HG03196 (cell line): ENCODE measurements around the gene DLGAP1.
A peak's percentile ranks its signal among the peaks of the same experiment; 100 is the strongest.

Source experiments
- ATAC-seq: cut with Tn5 transposase; IDR thresholded peaks from one replicate; pipeline ENCODE4 v1.9.1; 2021; ENCODE audit not compliant: unreplicated experiment

Gene DLGAP1

GRCh38 chr18:3794537-3795348, 660.4 kb downstream of the DLGAP1 start:
- no peak for ATAC-seq

- ATAC-seq: no peak
Observed at GRCh38 chr18:3793545-3793944, 661.6 kb downstream of the DLGAP1 start.

GRCh38 chr18:3793111-3793510, 662.0 kb downstream of the DLGAP1 start:
- no peak for ATAC-seq

- ATAC-seq: no peak
Observed at GRCh38 chr18:3792711-3793110, 662.4 kb downstream of the DLGAP1 start.

GRCh38 chr18:3791238-3791637, 663.9 kb downstream of the DLGAP1 start:
- no peak for ATAC-seq

GRCh38 chr18:3790703-3791102, 664.4 kb downstream of the DLGAP1 start:
- ATAC-seq: no peak

- no peak for ATAC-seq
Observed at GRCh38 chr18:3789525-3789924, 665.6 kb downstream of the DLGAP1 start.

- no peak for ATAC-seq
Observed at GRCh38 chr18:3784949-3785348, 670.2 kb downstream of the DLGAP1 start.

- ATAC-seq: no peak
Observed at GRCh38 chr18:3782901-3783300, 672.2 kb downstream of the DLGAP1 start.

- ATAC-seq: no peak
Observed at GRCh38 chr18:3777719-3778118, 677.4 kb downstream of the DLGAP1 start.

- no peak for ATAC-seq
Observed at GRCh38 chr18:3777122-3777521, 678.0 kb downstream of the DLGAP1 start.

- ATAC-seq: no peak
Observed at GRCh38 chr18:3775996-3776395, 679.1 kb downstream of the DLGAP1 start.

- ATAC-seq: no peak
Observed at GRCh38 chr18:3773303-3773702, 681.8 kb downstream of the DLGAP1 start.

GRCh38 chr18:3771121-3771971, 683.8 kb downstream of the DLGAP1 start:
- ATAC-seq: peak; percentile 96

GRCh38 chr18:3761266-3761665, 693.8 kb downstream of the DLGAP1 start:
- ATAC-seq: no peak

- ATAC-seq: no peak
Observed at GRCh38 chr18:3760741-3761140, 694.4 kb downstream of the DLGAP1 start.

GRCh38 chr18:3759099-3759498, 696.0 kb downstream of the DLGAP1 start:
- ATAC-seq: no peak

- no peak for ATAC-seq
Observed at GRCh38 chr18:3758531-3758930, 696.6 kb downstream of the DLGAP1 start.

- no peak for ATAC-seq
Observed at GRCh38 chr18:3757361-3757760, 697.7 kb downstream of the DLGAP1 start.

GRCh38 chr18:3753106-3753505, 702.0 kb downstream of the DLGAP1 start:
- no peak for ATAC-seq

GRCh38 chr18:3748086-3748485, 707.0 kb downstream of the DLGAP1 start:
- ATAC-seq: no peak
